GM12878 (cell line): ENCODE measurements around the gene SUPT6H. TPM values are rescaled to one million over a fixed set of nuclear protein-coding genes. Genes with fewer than 3 reads are reported as not detected.

Experiments
- ATAC-seq: fragments of 200-7000 bp; cut with Tn5 transposase; 3 replicates; pipeline ENCODE4 v1.9.1; 2020; ENCODE audit warnings: mild to moderate bottlenecking, moderate library complexity
- BruUV-seq: library from RNA; stranded (reverse); fragments of 400-500 nt; replicated peaks from 2 replicates; lab custom pipeline; 2021; lab: Mats Ljungman, UMichigan
- CTCF ChIA-PET: fragments of 300-600 bp; sonication (Branson Sonifier 250); formaldehyde crosslinking; extraction: SDS; loops from one replicate; lab custom pipeline; 2021; ENCODE audit warnings: inconsistent platforms; lab: Yijun Ruan, JAX
- POLR2A ChIA-PET: fragments of 350-600 bp; formaldehyde crosslinking; extraction: SDS; loops from one replicate; lab custom pipeline; 2021; ENCODE audit warnings: inconsistent platforms; lab: Charles Lee
- RAD21 ChIA-PET: fragments of 300-600 bp; sonication (Branson Sonifier 250); formaldehyde crosslinking; loops from one replicate; lab custom pipeline; 2023; ENCODE audit warnings: antibody characterized with exemption; ENCODE audit not compliant: unreplicated experiment; lab: Charles Lee
- SMC1A ChIA-PET: fragments of 300-600 bp; sonication (Branson Sonifier 250); formaldehyde crosslinking; loops from one replicate; lab custom pipeline; 2023; ENCODE audit not compliant: unreplicated experiment, uncharacterized antibody; lab: Charles Lee
- DNase-seq: peaks from one replicate; pipeline ENCODE4 v3.0.0-alpha.2; 2011; ENCODE audit warnings: low read depth, low spot score
- FAIRE-seq: peaks from 3 replicates; lab custom pipeline; 2011; peaks lifted over from hg19 to GRCh38; lab: Jason Lieb, UNC
- H2AFZ ChIP-seq: 2 replicates; pipeline ENCODE4 v1.6.0; 2011; ENCODE audit warnings: low read depth, low read length, control low read depth; ENCODE audit not compliant: control insufficient read depth
- H3K27ac ChIP-seq: 2 replicates; pipeline ENCODE4 v1.5.1; 2011; ENCODE audit warnings: control low read depth; ENCODE audit not compliant: control insufficient read depth, insufficient read depth
- H3K27me3 ChIP-seq, 2 experiments: replicated peaks in 1 of 2; 2 replicates each; pipeline versions ENCODE4 v1.6.0 to v1.6.1; 2011; ENCODE audit warnings: low read length in 1 of 2; ENCODE audit not compliant: control insufficient read depth in 2 of 2, insufficient read depth in 2 of 2
- H3K36me3 ChIP-seq, 2 experiments: 2 replicates each; pipeline ENCODE4 v1.5.1; 2011; ENCODE audit warnings: low read length in 1 of 2; ENCODE audit not compliant: control insufficient read depth in 2 of 2, insufficient read depth in 2 of 2
- H3K4me1 ChIP-seq: 2 replicates; pipeline ENCODE4 v1.6.1; 2011; ENCODE audit warnings: mild to moderate bottlenecking, low read length, moderate library complexity, mixed read lengths; ENCODE audit not compliant: control insufficient read depth, insufficient read depth
- H3K4me2 ChIP-seq: 2 replicates; pipeline ENCODE4 v1.6.0; 2011; ENCODE audit warnings: control low read depth; ENCODE audit not compliant: control insufficient read depth, insufficient read depth
- H3K4me3 ChIP-seq: fragments of 200-600 bp; sonication (generic); 2 replicates; pipeline ENCODE4 v1.5.1; 2016
- H3K79me2 ChIP-seq: 2 replicates; pipeline ENCODE4 v1.6.0; 2011; ENCODE audit warnings: low read length; ENCODE audit not compliant: control insufficient read depth, insufficient read depth
- H3K9ac ChIP-seq: 2 replicates; pipeline ENCODE4 v1.8.0; 2011; ENCODE audit warnings: low read length, control low read depth, mixed read lengths; ENCODE audit not compliant: control insufficient read depth, insufficient read depth
- H3K9me3 ChIP-seq: replicated peaks from 3 replicates; pipeline ENCODE4 v1.5.1; 2011; ENCODE audit warnings: mild to moderate bottlenecking, low read length; ENCODE audit not compliant: control insufficient read depth, insufficient read depth
- H4K20me1 ChIP-seq: 2 replicates; pipeline ENCODE4 v1.6.0; 2011; ENCODE audit not compliant: control insufficient read depth, insufficient read depth
- BACH1 ChIP-seq: fragments of 450-650 bp; IDR thresholded peaks from 2 replicates; pipeline ENCODE4 v1.6.1; 2017; ENCODE audit warnings: mild to moderate bottlenecking, borderline replicate concordance
- BHLHE40 ChIP-seq, 2 experiments: fragments of 450-650 bp in 1 of 2; IDR thresholded peaks; 2 replicates each; pipeline ENCODE4 v1.6.1; 2011 to 2017; ENCODE audit warnings: low read depth in 2 of 2, borderline replicate concordance in 1 of 2, improper control_type of control experiment in 1 of 2, low read length in 1 of 2, mild to moderate bottlenecking in 1 of 2
- CBX5 ChIP-seq: sonication (generic); IDR thresholded peaks from 2 replicates; pipeline ENCODE4 v1.6.1; 2016; ENCODE audit warnings: low read depth, moderate library complexity, mild to moderate bottlenecking, inconsistent platforms
- CREM ChIP-seq: IDR thresholded peaks from 2 replicates; pipeline ENCODE4 v1.6.1; 2014; ENCODE audit warnings: antibody characterized with exemption, low read depth
- IKZF1 ChIP-seq: fragments of 450-650 bp; conservative IDR thresholded peaks from 2 replicates; pipeline ENCODE4 v1.6.1; 2017; ENCODE audit warnings: antibody characterized with exemption, mild to moderate bottlenecking
- JUND ChIP-seq: IDR thresholded peaks from 2 replicates; pipeline ENCODE4 v1.6.1; 2012; ENCODE audit warnings: low read depth, mild to moderate bottlenecking, low read length, improper control_type of control experiment, moderate library complexity
- SREBF2 ChIP-seq: IDR thresholded peaks from 2 replicates; pipeline ENCODE4 v1.6.1; 2012; ENCODE audit warnings: mild to moderate bottlenecking, low read length
- TCF3 ChIP-seq: IDR thresholded peaks from 2 replicates; pipeline ENCODE4 v1.6.1; 2012; ENCODE audit warnings: low read depth, mild to moderate bottlenecking, low read length, borderline replicate concordance; ENCODE audit not compliant: insufficient read depth
- TCF7 ChIP-seq: IDR thresholded peaks from 2 replicates; pipeline ENCODE4 v1.6.1; 2014; ENCODE audit warnings: antibody characterized with exemption, borderline replicate concordance
- ZNF384 ChIP-seq: IDR thresholded peaks from 2 replicates; pipeline ENCODE4 v1.6.1; 2012; ENCODE audit warnings: low read depth, mild to moderate bottlenecking, low read length, improper control_type of control experiment, borderline replicate concordance
- ZNF622 ChIP-seq: fragments of 450-650 bp; IDR thresholded peaks from 2 replicates; pipeline ENCODE4 v1.6.1; 2017; ENCODE audit warnings: mild to moderate bottlenecking, inconsistent platforms
- WGBS: methylation state at CpG from one replicate; pipeline ENCODE4 v1.1.6; 2016; ENCODE audit warnings: low lambda C conversion rate; ENCODE audit not compliant: insufficient replicate concordance, insufficient coverage; ENCODE audit errors: missing lambda C conversion rate; 5-methylcytosine and 5-hydroxymethylcytosine counted together
- in situ Hi-C: fragments of 300-500 bp; cut with MboI; formaldehyde crosslinking; loops from 9 replicates; pipeline ENCODE4 v1.14.3; 2018; ENCODE audit warnings: mixed read lengths
- intact Hi-C: fragments of 100-400 bp; cut with micrococcal nuclease; formaldehyde crosslinking; loops from one replicate; pipeline ENCODE4 v1.14.2; 2022; ENCODE audit not compliant: unreplicated experiment
- polyA plus RNA-seq, 11 experiments: library from polyadenylated mRNA; depleted of rRNA in 4 of 11; unstranded in 6 of 11; stranded (reverse) in 5 of 11; fragments of >200 nt; fragmentation: Nextera tagmentation in 4 of 11; fragmentation: Illumina TruSeq in 1 of 11; extraction: Ambion mirVana in 4 of 11; extraction: Trizol in 1 of 11; gene quantifications; 1 replicate in 1 of 11; 2 replicates in 10 of 11; pipeline versions ENCODE4 v1.2.1 to v1.2.3, GENCODE V29; 2011 to 2016; ENCODE audit warnings: inconsistent platforms in 2 of 11, missing spikeins in 2 of 11, low read depth in 1 of 11
- total RNA-seq, 4 experiments: library from RNA; depleted of rRNA in 3 of 4; stranded (reverse); fragments of >200 nt in 3 of 4; fragmentation: Illumina TruSeq in 1 of 4; extraction: Trizol in 1 of 4; gene quantifications; 2 replicates each; pipeline versions ENCODE4 v1.2.1 to v1.2.3, GENCODE V29; 2013 to 2021
- TF ChIP-seq, protein P1 (sequence below): IDR thresholded peaks from 2 replicates; pipeline ENCODE4 v1.6.1; 2012; ENCODE audit warnings: low read depth, low read length, improper control_type of control experiment
- TF ChIP-seq, protein P2 (sequence below): IDR thresholded peaks from 2 replicates; pipeline ENCODE4 v1.6.1; 2011; ENCODE audit warnings: mild to moderate bottlenecking, low read depth, low read length, moderate library complexity; ENCODE audit not compliant: insufficient replicate concordance
- TF ChIP-seq, protein P3 (sequence below): fragments of 450-650 bp; IDR thresholded peaks from 2 replicates; pipeline ENCODE4 v1.6.1; 2017; ENCODE audit warnings: antibody characterized with exemption, mild to moderate bottlenecking, moderate library complexity
- TF ChIP-seq, protein P4 (sequence below), 3 experiments: IDR thresholded peaks in 2 of 3; conservative IDR thresholded peaks in 1 of 3; 2 replicates each; pipeline ENCODE4 v1.5.1; 2011; ENCODE audit warnings: low read depth in 3 of 3, low read length in 3 of 3, mild to moderate bottlenecking in 3 of 3, control low read depth in 2 of 3, moderate library complexity in 2 of 3, inconsistent platforms in 1 of 3, mixed read lengths in 1 of 3; ENCODE audit not compliant: control insufficient read depth in 2 of 3, insufficient read depth in 1 of 3; ENCODE audit errors: extremely low read depth in 1 of 3

Gene SUPT6H
- total and polyA plus RNA-seq, 10 of the 15 experiments (the other 5 are each of a cell fraction or from before 2014, with no cell fraction given), result 1.7 to 58.8 (median 37.7) TPM

DNA sequence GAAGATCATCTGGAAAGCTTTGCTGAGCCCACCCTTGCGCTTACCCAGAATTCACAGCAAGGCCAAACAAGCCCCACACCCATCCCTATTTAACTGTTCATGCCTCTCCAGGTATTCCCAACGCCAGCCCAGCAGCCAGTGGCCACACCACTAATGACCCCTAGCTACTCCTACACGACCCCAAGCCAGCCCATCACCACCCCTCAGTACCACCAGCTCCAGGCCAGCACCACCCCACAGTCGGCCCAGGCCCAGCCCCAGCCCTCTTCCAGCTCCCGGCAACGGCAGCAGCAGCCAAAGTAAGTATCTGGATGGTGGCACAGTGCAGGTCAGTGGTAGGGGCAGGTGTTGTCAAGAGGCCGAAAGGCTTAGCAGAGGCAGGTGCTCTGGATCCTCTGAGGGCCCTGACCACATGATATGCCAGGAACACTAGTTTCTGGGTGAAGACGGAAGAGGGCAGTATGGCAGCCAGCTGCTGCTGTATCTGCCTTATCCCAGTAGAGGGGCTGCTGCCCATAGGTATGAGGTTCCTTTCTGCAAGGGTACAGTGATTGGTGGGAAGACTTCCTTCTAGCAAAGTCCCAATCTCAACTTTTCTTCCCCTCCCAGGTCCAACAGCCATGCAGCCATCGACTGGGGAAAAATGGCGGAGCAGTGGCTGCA, 39.0 kb downstream of the SUPT6H start:
- ATAC-seq, result no peak
- FAIRE-seq, result no peak
- POLR2A ChIA-PET, result no interaction called here

More for the DNA sequence above, 39.0 kb downstream of the SUPT6H start:
- Histone ChIP-seq H3K9me3 (no peaks in the 10 kb centered on the region), H3K79me2 (no peaks in the 10 kb centered on the region), H3K4me3 (no peak overlapping the region), H4K20me1 (no peaks in the 10 kb centered on the region), H3K4me2 (no peak overlapping the region), H3K27ac (no peak overlapping the region), H3K36me3 (peaks cover 21 to 51% of the 10 kb centered on the region in 2 experiments; a peak in 3 of 4 replicates), H3K9ac (no peak overlapping the region), H2AFZ (no peak overlapping the region), H3K4me1 (no peaks in the 10 kb centered on the region), H3K27me3 (no peaks in the 10 kb centered on the region)
- TF ChIP-seq IKZF1 (no peak), BACH1 (no peak), ZNF384 (no peak), TCF7 (no peak), SREBF2 (no peak), CREM (no peak), CBX5 (no peak), ZNF622 (no peak), BHLHE40 (IDR thresholded peaks at IDR 0.05; ENCODE audit: borderline replicate concordance in 1 of 2, low read depth in 2 of 2, low read length in 1 of 2) (no peak), TCF3 (no peak), JUND (no peak)
- TF ChIP-seq, protein P1, sequence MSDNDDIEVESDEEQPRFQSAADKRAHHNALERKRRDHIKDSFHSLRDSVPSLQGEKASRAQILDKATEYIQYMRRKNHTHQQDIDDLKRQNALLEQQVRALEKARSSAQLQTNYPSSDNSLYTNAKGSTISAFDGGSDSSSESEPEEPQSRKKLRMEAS, result no peak
- TF ChIP-seq, protein P2, sequence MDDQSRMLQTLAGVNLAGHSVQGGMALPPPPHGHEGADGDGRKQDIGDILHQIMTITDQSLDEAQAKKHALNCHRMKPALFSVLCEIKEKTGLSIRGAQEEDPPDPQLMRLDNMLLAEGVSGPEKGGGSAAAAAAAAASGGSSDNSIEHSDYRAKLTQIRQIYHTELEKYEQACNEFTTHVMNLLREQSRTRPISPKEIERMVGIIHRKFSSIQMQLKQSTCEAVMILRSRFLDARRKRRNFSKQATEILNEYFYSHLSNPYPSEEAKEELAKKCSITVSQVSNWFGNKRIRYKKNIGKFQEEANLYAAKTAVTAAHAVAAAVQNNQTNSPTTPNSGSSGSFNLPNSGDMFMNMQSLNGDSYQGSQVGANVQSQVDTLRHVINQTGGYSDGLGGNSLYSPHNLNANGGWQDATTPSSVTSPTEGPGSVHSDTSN, result no peak
- TF ChIP-seq, protein P3, sequence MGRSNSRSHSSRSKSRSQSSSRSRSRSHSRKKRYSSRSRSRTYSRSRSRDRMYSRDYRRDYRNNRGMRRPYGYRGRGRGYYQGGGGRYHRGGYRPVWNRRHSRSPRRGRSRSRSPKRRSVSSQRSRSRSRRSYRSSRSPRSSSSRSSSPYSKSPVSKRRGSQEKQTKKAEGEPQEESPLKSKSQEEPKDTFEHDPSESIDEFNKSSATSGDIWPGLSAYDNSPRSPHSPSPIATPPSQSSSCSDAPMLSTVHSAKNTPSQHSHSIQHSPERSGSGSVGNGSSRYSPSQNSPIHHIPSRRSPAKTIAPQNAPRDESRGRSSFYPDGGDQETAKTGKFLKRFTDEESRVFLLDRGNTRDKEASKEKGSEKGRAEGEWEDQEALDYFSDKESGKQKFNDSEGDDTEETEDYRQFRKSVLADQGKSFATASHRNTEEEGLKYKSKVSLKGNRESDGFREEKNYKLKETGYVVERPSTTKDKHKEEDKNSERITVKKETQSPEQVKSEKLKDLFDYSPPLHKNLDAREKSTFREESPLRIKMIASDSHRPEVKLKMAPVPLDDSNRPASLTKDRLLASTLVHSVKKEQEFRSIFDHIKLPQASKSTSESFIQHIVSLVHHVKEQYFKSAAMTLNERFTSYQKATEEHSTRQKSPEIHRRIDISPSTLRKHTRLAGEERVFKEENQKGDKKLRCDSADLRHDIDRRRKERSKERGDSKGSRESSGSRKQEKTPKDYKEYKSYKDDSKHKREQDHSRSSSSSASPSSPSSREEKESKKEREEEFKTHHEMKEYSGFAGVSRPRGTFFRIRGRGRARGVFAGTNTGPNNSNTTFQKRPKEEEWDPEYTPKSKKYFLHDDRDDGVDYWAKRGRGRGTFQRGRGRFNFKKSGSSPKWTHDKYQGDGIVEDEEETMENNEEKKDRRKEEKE, result no peak
- TF ChIP-seq, protein P4, sequence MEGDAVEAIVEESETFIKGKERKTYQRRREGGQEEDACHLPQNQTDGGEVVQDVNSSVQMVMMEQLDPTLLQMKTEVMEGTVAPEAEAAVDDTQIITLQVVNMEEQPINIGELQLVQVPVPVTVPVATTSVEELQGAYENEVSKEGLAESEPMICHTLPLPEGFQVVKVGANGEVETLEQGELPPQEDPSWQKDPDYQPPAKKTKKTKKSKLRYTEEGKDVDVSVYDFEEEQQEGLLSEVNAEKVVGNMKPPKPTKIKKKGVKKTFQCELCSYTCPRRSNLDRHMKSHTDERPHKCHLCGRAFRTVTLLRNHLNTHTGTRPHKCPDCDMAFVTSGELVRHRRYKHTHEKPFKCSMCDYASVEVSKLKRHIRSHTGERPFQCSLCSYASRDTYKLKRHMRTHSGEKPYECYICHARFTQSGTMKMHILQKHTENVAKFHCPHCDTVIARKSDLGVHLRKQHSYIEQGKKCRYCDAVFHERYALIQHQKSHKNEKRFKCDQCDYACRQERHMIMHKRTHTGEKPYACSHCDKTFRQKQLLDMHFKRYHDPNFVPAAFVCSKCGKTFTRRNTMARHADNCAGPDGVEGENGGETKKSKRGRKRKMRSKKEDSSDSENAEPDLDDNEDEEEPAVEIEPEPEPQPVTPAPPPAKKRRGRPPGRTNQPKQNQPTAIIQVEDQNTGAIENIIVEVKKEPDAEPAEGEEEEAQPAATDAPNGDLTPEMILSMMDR (IDR thresholded peaks at IDR 0.05 in 2 of 3, conservative IDR thresholded peaks at IDR 0.05 in 1 of 3; ENCODE audit: control insufficient read depth in 2 of 3, extremely low read depth in 1 of 3, insufficient read depth in 1 of 3, low read depth in 3 of 3, low read length in 3 of 3), result no peak
- DNase-seq, result no peak
- in situ Hi-C loops, result no loop called here
- 91% methylated on average over 10 of the region's 10 CpGs for WGBS
- no TSS peak for BruUV-seq
- ChIA-PET CTCF (no interaction called here), RAD21 (no interaction called here), SMC1A (no interaction called here)
- intact Hi-C loops, result no loop called here
